ENCODE results near the gene GLI3. TPM values are rescaled to one million over a fixed set of nuclear protein-coding genes. Genes with fewer than 3 reads are reported as not detected.

The GLI3 gene
- total RNA-seq, 1 donor from 2014 or later, result 5.5 TPM

DNA sequence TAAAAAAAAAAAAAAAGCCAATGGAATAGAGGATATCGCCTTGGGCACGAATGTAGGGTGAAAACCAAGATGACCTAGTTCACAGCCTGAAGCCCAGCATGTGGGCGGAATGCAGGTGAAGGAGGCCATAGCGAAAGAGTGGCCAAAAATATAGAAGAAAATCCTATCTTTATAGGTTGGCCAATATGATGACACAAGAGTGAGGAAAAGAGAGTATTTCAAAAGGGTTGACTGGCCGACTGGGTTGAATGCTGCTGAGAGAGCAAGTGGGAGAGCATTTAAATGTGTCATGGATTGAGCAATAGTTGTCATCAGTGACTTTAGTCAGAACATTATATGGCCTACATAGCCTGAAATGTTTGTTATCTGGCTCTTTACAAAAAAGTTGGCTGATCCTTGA lies 17.2 kb upstream of the GLI3 start:
- Histone ChIP-seq H3K9me3 (replicated peaks) (no peaks in the 10 kb centered on the region), H3K27ac (replicated peaks) (no peak overlapping the region), H3K4me1 (no peaks in the 10 kb centered on the region), H3K27me3 (ENCODE audit: low read depth) (no peaks in the 10 kb centered on the region), H3K36me3 (no peaks in the 10 kb centered on the region), H3K4me3 (no peak overlapping the region)
- intact Hi-C loops (cut with micrococcal nuclease), result no loop called here
- no peak for DNase-seq
- TF ChIP-seq, protein P1, sequence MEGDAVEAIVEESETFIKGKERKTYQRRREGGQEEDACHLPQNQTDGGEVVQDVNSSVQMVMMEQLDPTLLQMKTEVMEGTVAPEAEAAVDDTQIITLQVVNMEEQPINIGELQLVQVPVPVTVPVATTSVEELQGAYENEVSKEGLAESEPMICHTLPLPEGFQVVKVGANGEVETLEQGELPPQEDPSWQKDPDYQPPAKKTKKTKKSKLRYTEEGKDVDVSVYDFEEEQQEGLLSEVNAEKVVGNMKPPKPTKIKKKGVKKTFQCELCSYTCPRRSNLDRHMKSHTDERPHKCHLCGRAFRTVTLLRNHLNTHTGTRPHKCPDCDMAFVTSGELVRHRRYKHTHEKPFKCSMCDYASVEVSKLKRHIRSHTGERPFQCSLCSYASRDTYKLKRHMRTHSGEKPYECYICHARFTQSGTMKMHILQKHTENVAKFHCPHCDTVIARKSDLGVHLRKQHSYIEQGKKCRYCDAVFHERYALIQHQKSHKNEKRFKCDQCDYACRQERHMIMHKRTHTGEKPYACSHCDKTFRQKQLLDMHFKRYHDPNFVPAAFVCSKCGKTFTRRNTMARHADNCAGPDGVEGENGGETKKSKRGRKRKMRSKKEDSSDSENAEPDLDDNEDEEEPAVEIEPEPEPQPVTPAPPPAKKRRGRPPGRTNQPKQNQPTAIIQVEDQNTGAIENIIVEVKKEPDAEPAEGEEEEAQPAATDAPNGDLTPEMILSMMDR (IDR thresholded peaks at IDR 0.05; ENCODE audit: borderline replicate concordance), result no peak

DNA sequence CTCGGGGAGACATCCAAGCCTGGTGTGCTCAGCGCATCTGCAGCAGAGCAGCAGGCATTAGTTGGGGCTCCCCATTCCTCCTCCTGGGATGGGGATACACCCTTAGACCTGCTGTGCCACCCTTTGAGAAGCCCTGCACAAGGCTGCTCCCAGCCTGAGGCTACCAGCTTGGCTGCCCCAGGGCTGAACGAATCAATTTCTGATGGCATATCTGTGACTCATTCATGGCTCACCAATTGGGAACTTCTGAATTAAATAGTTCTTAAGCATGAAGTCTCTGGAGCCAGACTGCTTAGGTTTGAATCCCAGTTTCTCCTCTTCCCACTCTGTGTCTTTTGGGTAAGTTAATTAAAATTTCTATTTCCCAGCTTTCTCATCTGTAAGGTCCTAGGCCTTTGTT lies 16.3 kb upstream of the GLI3 start:
- intact Hi-C loops (cut with micrococcal nuclease), result no loop called here
- no peaks in the 10 kb centered on the region for H3K9me3 ChIP-seq (replicated peaks)
- TF ChIP-seq, protein P1 (IDR thresholded peaks at IDR 0.05; ENCODE audit: borderline replicate concordance), result no peak
- no peak overlapping the region for H3K27ac ChIP-seq (replicated peaks)
- H3K4me3 ChIP-seq, result no peak overlapping the region
- H3K4me1 ChIP-seq, result no peaks in the 10 kb centered on the region
- H3K27me3 ChIP-seq (ENCODE audit: low read depth), result no peaks in the 10 kb centered on the region
- DNase-seq, result no peak
- H3K36me3 ChIP-seq, result no peaks in the 10 kb centered on the region

DNA sequence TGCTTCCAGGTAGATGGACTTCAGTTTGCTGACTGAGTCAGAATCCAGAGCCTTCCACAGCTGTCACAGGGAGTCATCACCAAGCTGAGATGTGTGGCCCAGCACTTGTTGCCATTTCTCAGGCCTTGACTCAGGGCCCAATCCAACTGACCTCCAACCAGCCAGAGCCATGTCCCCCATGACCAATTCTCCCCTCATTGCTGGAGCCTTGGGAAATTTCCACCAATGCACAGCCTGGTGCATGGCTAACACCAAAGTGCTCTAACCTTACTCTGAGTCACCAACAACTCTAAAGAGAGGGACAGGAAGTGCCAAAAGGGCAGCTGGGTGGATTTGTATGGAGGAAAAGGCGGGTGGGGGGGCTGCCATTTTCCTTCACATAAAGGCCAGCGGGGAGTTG lies 13.4 kb upstream of the GLI3 start:
- Histone ChIP-seq H3K27ac (replicated peaks) (no peak overlapping the region), H3K4me3 (no peak overlapping the region), H3K9me3 (replicated peaks) (no peaks in the 10 kb centered on the region), H3K36me3 (no peaks in the 10 kb centered on the region), H3K4me1 (no peaks in the 10 kb centered on the region), H3K27me3 (ENCODE audit: low read depth) (no peaks in the 10 kb centered on the region)
- DNase-seq, result no peak
- TF ChIP-seq, protein P1 (IDR thresholded peaks at IDR 0.05; ENCODE audit: borderline replicate concordance), result no peak
- intact Hi-C loops (cut with micrococcal nuclease), result no loop called here

DNA sequence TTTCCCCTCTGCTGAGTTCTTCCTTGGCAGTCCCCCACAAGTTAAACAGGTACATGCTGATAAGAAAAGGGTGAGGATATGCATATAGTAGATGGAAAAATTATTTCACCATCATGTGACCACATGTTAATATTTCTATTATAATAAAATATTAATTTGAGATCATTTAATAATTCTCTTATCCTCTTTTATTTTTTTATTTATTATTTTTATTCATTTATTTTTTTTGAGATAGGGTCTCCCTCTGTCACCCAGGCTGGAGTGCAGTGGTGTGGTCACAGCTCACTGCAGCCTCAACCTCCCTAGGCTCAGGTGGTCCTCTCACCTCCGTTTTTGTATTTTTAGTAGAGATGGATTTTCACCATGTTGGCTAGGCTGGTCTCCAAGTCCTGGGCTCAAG lies 11.6 kb upstream of the GLI3 start:
- H3K27me3 ChIP-seq (ENCODE audit: low read depth), result no peaks in the 10 kb centered on the region
- H3K36me3 ChIP-seq, result no peaks in the 10 kb centered on the region
- no peaks in the 10 kb centered on the region for H3K4me1 ChIP-seq
- H3K9me3 ChIP-seq (replicated peaks), result no peaks in the 10 kb centered on the region
- no peak overlapping the region for H3K27ac ChIP-seq (replicated peaks)
- intact Hi-C loops (cut with micrococcal nuclease), result no loop called here
- no peak for DNase-seq
- TF ChIP-seq, protein P1 (IDR thresholded peaks at IDR 0.05; ENCODE audit: borderline replicate concordance), result no peak
- H3K4me3 ChIP-seq, result no peak overlapping the region

DNA sequence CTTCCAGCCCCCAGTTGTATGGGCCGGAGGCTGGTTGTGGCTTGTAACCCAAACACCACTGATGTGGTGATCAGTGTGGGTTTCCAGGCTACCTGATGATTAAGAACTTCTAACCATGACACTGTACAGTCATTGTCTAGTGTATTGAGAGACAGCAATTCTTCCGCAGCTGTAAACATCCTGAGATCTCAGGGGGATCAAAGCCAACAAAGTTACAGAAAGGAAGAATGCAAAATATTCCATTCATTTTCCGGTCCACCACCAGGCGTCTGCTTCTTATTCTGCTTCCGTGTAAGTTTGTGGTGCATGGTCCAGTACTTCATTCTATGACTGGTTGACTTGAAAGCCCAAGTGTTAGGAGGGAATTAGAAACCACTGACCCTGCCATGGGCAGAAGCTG lies 10.3 kb upstream of the GLI3 start:
- intact Hi-C loops (cut with micrococcal nuclease), result no loop called here
- Histone ChIP-seq H3K4me3 (no peak overlapping the region), H3K4me1 (no peaks in the 10 kb centered on the region)

More for the DNA sequence above, 10.3 kb upstream of the GLI3 start:
- no peak overlapping the region for H3K27ac ChIP-seq (replicated peaks)
- H3K9me3 ChIP-seq (replicated peaks), result no peaks in the 10 kb centered on the region
- H3K27me3 ChIP-seq (ENCODE audit: low read depth), result no peaks in the 10 kb centered on the region
- no peaks in the 10 kb centered on the region for H3K36me3 ChIP-seq
- TF ChIP-seq, protein P1 (IDR thresholded peaks at IDR 0.05; ENCODE audit: borderline replicate concordance), result peak; percentile 11
- no peak for DNase-seq

All from left ventricle myocardium inferior (tissue), 1 donor.